Spleen (tissue), 11 donors: ENCODE results near the gene FRMD5. TPM values are rescaled to one million over a fixed set of nuclear protein-coding genes. Genes with fewer than 3 reads are reported as not detected.

ENCODE experiments used
- DNase-seq: peaks from one replicate; pipeline ENCODE4 v3.0.0-alpha.2; 2020
- H3K27ac ChIP-seq, 8 donors: fragments of 200-600 bp; sonication (generic) in 7 of 8; 1 replicate in 4 of 8; 2 replicates in 4 of 8; pipeline versions ENCODE4 v1.5.0 to v1.8.0; 2016 to 2021; ENCODE audit warnings: inconsistent platforms in 4 of 8, mild to moderate bottlenecking in 4 of 8, moderate library complexity in 1 of 8
- H3K27me3 ChIP-seq, 7 donors: fragments of 200-600 bp; sonication (generic) in 6 of 7; replicated peaks in 1 of 7; 1 replicate in 4 of 7; 2 replicates in 3 of 7; pipeline versions ENCODE4 v1.5.0 to v1.8.0; 2016 to 2021; ENCODE audit warnings: inconsistent platforms in 3 of 7, mild to moderate bottlenecking in 1 of 7
- H3K36me3 ChIP-seq, 6 donors: fragments of 200-600 bp; sonication (generic) in 5 of 6; 1 replicate in 4 of 6; 2 replicates in 2 of 6; pipeline versions ENCODE4 v1.5.0 to v1.8.0; 2016 to 2021; ENCODE audit warnings: inconsistent platforms in 2 of 6
- H3K4me1 ChIP-seq, 6 donors: fragments of 200-600 bp; sonication (generic) in 5 of 6; 1 replicate in 3 of 6; 2 replicates in 3 of 6; pipeline versions ENCODE4 v1.5.0 to v1.8.0; 2016 to 2021; ENCODE audit warnings: inconsistent platforms in 3 of 6
- H3K4me3 ChIP-seq, 8 donors: fragments of 200-600 bp; sonication (generic) in 7 of 8; 1 replicate in 4 of 8; 2 replicates in 4 of 8; pipeline versions ENCODE4 v1.5.0 to v1.8.0; 2016 to 2021; ENCODE audit warnings: inconsistent platforms in 4 of 8, mild to moderate bottlenecking in 4 of 8, moderate library complexity in 2 of 8
- H3K9me3 ChIP-seq, 8 donors: fragments of 200-600 bp; sonication (generic) in 7 of 8; 1 replicate in 4 of 8; 2 replicates in 4 of 8; pipeline versions ENCODE4 v1.5.0 to v1.8.0; 2016 to 2021; ENCODE audit warnings: inconsistent platforms in 4 of 8
- POLR2A ChIP-seq, 3 donors: fragments of 450-650 bp; IDR thresholded peaks; one replicate each; pipeline ENCODE4 v1.5.1; 2017; ENCODE audit warnings: antibody characterized with exemption in 3 of 3, mild to moderate bottlenecking in 1 of 3
- POLR2AphosphoS5 ChIP-seq, 3 donors: sonication (generic); formaldehyde crosslinking; IDR thresholded peaks; one replicate each; pipeline ENCODE4 v1.5.1; 2017; ENCODE audit warnings: antibody characterized with exemption in 3 of 3
- WGBS, 5 donors: extraction: QIAGEN DNeasy Blood & Tissue Kit in 3 of 5; methylation state at CpG; one replicate each; pipeline versions ENCODE4 v1.1.5 to v1.1.7; 2013 to 2018; 5-methylcytosine and 5-hydroxymethylcytosine counted together
- intact Hi-C: fragments of 100-400 bp; cut with DNase I; formaldehyde crosslinking; loops from one replicate; pipeline ENCODE4 v1.15.0; 2023; ENCODE audit warnings: low total_unique reads
- polyA plus RNA-seq, 3 donors: library from polyadenylated mRNA; stranded (reverse); fragments of 200-250 nt; gene quantifications; one replicate each; pipeline ENCODE4 v1.2.1, GENCODE V29; 2013
- total RNA-seq, 7 donors: library from RNA; depleted of rRNA in 3 of 7; stranded (reverse); fragments of >200 nt in 3 of 7; fragmentation: NEBNext Ultra II Directional in 4 of 7; extraction: Animal tissue kit (Norgen Biotek cat#: 25700) in 4 of 7; gene quantifications; one replicate each; pipeline versions ENCODE4 v1.1.0 to v1.2.1, GENCODE V29; 2016 to 2021
- TF ChIP-seq, protein P1 (sequence below), 11 experiments: fragments of 200-600 bp in 7 of 11; fragments of 450-650 bp in 4 of 11; sonication (generic) in 4 of 11; IDR thresholded peaks in 8 of 11; conservative IDR thresholded peaks in 3 of 11; 1 replicate in 7 of 11; 2 replicates in 4 of 11; pipeline versions ENCODE4 v1.4.0 to v1.8.0; 2016 to 2021; ENCODE audit warnings: antibody characterized with exemption in 11 of 11, inconsistent platforms in 4 of 11, mild to moderate bottlenecking in 1 of 11
- donor health status: healthy with polysubstance abuse.
- donor health status: DM: no; HTN: no; CAD: no; lungs with moderate emphysema.
- donor health status: DM: no; HTN: no; CAD: no.
- donor health status: Bipolar disorder and iron deficiency.
- donor health status: healthy.
- donor health status: DM: no; HTN: no; CAD: no.
- donor health status: DM: yes; HTN: yes; CAD: no.

FRMD5 gene
- total and polyA plus RNA-seq, 10 donors, result 0.09 to 1.0 (median 0.43) TPM; not detected in 1

DNA sequence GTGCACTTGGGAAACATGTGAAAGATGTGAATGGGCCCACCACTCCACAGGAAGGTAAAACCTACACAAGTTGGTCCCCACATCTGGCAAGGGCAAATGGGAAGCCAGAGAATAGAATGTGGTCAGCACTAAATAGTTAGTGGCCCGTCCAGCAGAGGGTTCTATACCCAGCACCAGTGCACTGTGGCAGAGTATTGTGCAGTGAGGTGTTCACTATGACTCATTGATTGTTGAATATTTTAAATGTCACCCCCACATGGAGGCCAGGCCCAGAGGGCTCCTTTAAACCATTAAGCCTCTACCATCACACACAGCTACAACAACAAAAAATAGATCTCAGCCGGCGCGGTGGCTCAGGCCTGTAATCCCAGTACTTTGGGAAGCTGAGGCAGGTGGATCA, 11.7 kb downstream of the FRMD5 start:
- Histone ChIP-seq H3K4me1 (no peaks in the 10 kb centered on the region), H3K36me3 (no peaks in the 10 kb centered on the region), H3K4me3 (no peak overlapping the region), H3K9me3 (no peaks in the 10 kb centered on the region), H3K27ac (no peak overlapping the region), H3K27me3 (no peaks in the 10 kb centered on the region)
- no peak for DNase-seq
- whole genome bisulfite sequencing, 5 donors, result 86 to 94% (median 89%) methylated on average over 4 of the region's 4 CpGs
- intact Hi-C loops, result no loop called here
- TF ChIP-seq, protein P1, sequence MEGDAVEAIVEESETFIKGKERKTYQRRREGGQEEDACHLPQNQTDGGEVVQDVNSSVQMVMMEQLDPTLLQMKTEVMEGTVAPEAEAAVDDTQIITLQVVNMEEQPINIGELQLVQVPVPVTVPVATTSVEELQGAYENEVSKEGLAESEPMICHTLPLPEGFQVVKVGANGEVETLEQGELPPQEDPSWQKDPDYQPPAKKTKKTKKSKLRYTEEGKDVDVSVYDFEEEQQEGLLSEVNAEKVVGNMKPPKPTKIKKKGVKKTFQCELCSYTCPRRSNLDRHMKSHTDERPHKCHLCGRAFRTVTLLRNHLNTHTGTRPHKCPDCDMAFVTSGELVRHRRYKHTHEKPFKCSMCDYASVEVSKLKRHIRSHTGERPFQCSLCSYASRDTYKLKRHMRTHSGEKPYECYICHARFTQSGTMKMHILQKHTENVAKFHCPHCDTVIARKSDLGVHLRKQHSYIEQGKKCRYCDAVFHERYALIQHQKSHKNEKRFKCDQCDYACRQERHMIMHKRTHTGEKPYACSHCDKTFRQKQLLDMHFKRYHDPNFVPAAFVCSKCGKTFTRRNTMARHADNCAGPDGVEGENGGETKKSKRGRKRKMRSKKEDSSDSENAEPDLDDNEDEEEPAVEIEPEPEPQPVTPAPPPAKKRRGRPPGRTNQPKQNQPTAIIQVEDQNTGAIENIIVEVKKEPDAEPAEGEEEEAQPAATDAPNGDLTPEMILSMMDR (IDR thresholded peaks at IDR 0.05 in 8 of 11, conservative IDR thresholded peaks at IDR 0.05 in 3 of 11), result no peak
- TF ChIP-seq POLR2AphosphoS5 (IDR thresholded peaks at IDR 0.05) (no peak), POLR2A (IDR thresholded peaks at IDR 0.05) (no peak)

DNA sequence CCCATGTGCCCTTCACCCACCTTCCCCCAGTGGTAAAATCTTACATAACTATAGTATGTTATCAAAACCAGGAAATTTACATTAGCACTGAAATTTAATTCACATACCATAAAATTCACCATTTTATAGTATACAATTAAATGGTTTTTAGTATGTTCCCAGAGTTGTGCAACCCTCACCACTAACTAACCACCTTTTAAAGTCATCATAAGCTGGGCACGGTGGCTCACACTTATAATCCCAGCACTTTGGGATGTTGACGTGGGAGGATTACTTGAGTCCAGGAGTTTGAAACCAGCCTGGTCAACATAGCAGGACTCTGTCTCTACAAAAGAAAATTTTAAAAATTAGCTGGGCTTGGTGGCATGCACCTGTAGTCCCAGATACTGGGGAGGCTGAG, 13.7 kb downstream of the FRMD5 start:
- Histone ChIP-seq H3K27me3 (peaks cover 0 to 5% (median 0%) of the 10 kb centered on the region in 7 donors), H3K4me1 (no peaks in the 10 kb centered on the region), H3K36me3 (no peaks in the 10 kb centered on the region), H3K4me3 (no peak overlapping the region), H3K9me3 (no peaks in the 10 kb centered on the region), H3K27ac (no peak overlapping the region)
- intact Hi-C loops, result no loop called here
- no peak for TF ChIP-seq POLR2AphosphoS5 (IDR thresholded peaks at IDR 0.05)
- TF ChIP-seq, protein P1 (IDR thresholded peaks at IDR 0.05 in 8 of 11, conservative IDR thresholded peaks at IDR 0.05 in 3 of 11), result no peak
- no peak for TF ChIP-seq POLR2A (IDR thresholded peaks at IDR 0.05)
- 86 to 91% (median 87%) methylated on average over 2 of the region's 2 CpGs for WGBS, 5 donors
- DNase-seq, result no peak

DNA sequence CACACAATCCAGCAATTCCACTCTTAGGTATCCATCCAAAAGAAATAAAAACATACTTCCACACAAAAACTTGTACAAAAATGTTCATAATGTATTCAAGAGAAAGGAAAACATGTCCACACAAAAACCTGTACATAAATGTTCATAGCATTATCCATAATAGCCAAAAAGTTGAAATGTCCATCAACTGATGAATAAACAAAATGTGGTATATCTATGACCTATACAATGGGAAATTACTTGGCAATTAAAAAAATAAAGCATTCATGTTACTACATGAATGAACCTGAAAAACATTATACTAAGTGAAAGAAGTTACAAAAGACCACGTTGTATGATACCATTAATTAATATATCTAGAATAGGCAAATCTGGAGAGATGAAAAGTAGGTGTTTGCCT, 17.9 kb downstream of the FRMD5 start:
- TF ChIP-seq POLR2A (IDR thresholded peaks at IDR 0.05) (no peak), POLR2AphosphoS5 (IDR thresholded peaks at IDR 0.05) (no peak)
- TF ChIP-seq, protein P1 (IDR thresholded peaks at IDR 0.05 in 8 of 11, conservative IDR thresholded peaks at IDR 0.05 in 3 of 11), result no peak
- 46 to 72% (median 53%) methylated on average over 1 of the region's 1 CpG for WGBS, 5 donors
- Histone ChIP-seq H3K9me3 (no peaks in the 10 kb centered on the region), H3K36me3 (no peaks in the 10 kb centered on the region), H3K4me1 (no peaks in the 10 kb centered on the region), H3K27ac (no peak overlapping the region), H3K27me3 (peaks cover 0 to 31% (median 0%) of the 10 kb centered on the region in 7 donors), H3K4me3 (no peak overlapping the region)
- no peak for DNase-seq
- intact Hi-C loops, result no loop called here

DNA sequence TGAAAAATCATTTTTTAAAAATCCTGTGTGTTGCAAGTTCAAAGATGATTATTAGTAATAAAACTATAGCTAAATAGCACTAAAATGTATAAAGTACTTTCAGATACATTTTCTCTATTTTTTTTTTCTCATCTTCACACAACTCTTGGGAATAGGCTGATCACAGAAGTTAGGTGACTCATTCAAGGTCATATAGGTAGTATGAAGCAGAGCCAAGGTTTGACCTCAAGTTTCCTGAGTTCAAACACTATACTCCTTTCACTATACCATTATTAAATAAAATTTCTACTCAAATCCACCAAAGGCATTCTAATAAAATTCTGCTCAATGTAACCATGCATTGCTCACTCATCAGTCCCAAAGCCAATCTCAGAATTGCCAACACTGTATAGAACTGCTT, 21.3 kb downstream of the FRMD5 start:
- H3K36me3 ChIP-seq, result no peaks in the 10 kb centered on the region
- no peak overlapping the region for H3K4me3 ChIP-seq
- no peaks in the 10 kb centered on the region for H3K9me3 ChIP-seq
- no peak overlapping the region for H3K27ac ChIP-seq
- intact Hi-C loops, result no loop called here
- H3K27me3 ChIP-seq, result peaks cover 0 to 38% (median 0%) of the 10 kb centered on the region in 7 donors
- no peaks in the 10 kb centered on the region for H3K4me1 ChIP-seq
- TF ChIP-seq POLR2A (IDR thresholded peaks at IDR 0.05) (no peak), POLR2AphosphoS5 (IDR thresholded peaks at IDR 0.05) (no peak)
- TF ChIP-seq, protein P1 (IDR thresholded peaks at IDR 0.05 in 8 of 11, conservative IDR thresholded peaks at IDR 0.05 in 3 of 11), result no peak
- no peak for DNase-seq
